Stimulated activated naive CD8-positive, alpha-beta T cell treated with anti-CD3 and anti-CD28 coated beads, Interleukin-15, Interleukin-2, amounts not matched to agents 100 ng/mL and 50 ng/mL, for 24 hours (primary cell): ENCODE data around the gene KLHDC8A.
A peak's percentile ranks its signal among the peaks of the same experiment; 100 is the strongest.

Experiments used
- H3K27ac Mint-ChIP-seq: one replicate; pipeline ENCODE4 v1.8.0; 2021; ENCODE audit warnings: mild to moderate bottlenecking, mixed read lengths
- H3K27me3 Mint-ChIP-seq: one replicate; pipeline ENCODE4 v1.8.0; 2021; ENCODE audit warnings: mixed read lengths
- H3K36me3 Mint-ChIP-seq: one replicate; pipeline ENCODE4 v1.8.0; 2021; ENCODE audit warnings: low read depth, mixed read lengths
- H3K4me1 Mint-ChIP-seq: one replicate; pipeline ENCODE4 v1.8.0; 2021; ENCODE audit warnings: low read depth, mixed read lengths
- H3K4me3 Mint-ChIP-seq: one replicate; pipeline ENCODE4 v1.8.0; 2021; ENCODE audit warnings: mild to moderate bottlenecking, mixed read lengths
- H3K9me3 Mint-ChIP-seq: one replicate; pipeline ENCODE4 v1.8.0; 2021; ENCODE audit warnings: mixed read lengths

Gene KLHDC8A

DNA sequence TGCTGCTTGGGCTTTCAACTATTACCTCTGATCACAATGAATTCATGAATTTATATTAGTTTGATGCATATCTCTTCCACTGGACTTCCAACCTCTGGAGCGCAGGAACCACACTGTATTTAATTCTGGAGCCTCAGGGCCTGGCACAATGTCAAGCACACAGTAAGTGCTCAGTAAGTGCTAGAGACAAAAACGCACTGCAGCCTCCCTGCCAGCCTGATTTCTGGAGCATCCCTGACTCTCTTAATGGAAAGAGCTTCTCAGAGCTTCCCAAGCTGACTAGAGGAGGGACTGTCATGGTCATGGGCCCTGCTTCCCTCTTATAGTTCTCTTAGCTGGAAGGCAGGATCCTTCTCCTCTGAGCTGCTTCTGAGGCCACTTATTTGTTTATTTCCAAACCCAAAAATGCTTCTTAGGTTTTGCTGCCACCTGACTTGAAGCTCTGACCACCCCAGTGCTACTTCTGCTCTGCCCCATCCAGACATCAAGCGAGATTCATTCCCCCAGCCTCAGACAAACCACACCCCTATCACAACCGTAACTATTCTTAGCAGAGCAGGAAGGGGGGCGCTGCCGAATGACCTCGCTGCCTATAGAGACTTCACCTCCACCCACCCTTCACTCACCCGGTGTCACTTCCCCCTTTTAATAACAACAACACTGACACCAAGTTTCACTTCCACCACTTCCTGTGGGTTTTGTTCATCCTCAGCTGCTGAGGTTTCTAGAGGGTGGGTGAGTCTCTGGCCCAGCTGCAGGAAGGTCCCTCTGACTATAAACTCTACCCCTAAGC is 68.8 kb downstream of the KLHDC8A start:
- Mint-ChIP-seq H3K4me1 (peaks cover 85% of the 10 kb centered on the region), H3K36me3 (peaks cover 3% of the 10 kb centered on the region), H3K27ac (peak overlapping the region; percentile 85), H3K9me3 (no peaks in the 10 kb centered on the region), H3K27me3 (no peaks in the 10 kb centered on the region), H3K4me3 (peak overlapping the region; percentile 69)

DNA sequence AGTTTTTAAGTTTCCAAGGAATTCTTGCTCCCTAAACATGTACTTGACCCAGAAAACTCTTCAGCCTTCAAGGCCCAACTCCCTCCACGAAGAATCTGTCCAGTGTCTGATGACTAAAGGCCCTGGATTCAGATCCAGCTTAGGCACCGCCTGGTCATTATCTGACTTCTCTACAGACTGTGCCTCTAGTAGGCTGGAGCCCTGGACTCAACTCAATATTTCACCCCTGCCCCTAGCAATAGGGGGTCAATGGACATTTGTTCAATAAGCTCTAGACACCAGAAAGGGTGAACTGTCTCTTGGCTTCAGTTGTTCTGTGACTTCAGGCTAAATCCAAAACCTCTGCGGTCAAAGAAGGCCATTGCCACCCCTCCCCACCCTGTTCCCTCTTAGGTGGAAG is 69.6 kb downstream of the KLHDC8A start:
- H3K4me1 Mint-ChIP-seq: peaks cover 90% of the 10 kb centered on the region
- H3K36me3 Mint-ChIP-seq: peaks cover 3% of the 10 kb centered on the region
- peak overlapping the region; percentile 90 for H3K27ac Mint-ChIP-seq
- H3K4me3 Mint-ChIP-seq: no peak overlapping the region
- no peaks in the 10 kb centered on the region for H3K9me3 Mint-ChIP-seq
- no peaks in the 10 kb centered on the region for H3K27me3 Mint-ChIP-seq

DNA sequence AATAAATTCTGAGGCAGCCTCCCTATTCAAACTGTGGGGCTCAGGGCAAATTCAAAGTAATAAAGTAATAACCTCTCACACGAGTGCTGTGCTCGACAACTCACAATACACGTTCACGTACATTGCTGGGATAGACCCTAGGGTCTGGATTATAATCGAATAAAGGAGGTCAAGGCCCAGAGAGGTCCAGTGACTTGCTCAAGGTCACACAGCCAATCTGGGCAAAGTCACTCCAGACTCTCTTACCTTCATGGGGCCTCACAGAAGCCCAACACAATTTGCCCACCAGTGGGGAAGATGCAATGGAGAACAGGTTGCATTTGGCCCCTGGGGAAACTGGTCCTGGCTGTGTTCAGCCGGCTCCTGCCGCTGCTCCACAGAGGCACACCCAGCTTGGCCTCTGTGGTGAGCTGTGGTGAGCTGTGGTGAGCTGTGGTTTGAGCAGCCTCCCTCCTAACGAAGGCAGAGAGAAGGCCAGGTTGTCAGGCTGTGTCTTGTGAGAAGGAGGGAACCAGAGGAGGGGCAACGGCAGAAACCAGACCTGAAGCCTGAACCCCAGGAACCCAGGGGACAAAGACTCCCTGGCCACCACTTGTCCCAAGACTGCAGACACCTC is 70.3 kb downstream of the KLHDC8A start:
- H3K36me3 Mint-ChIP-seq: peaks cover 3% of the 10 kb centered on the region
- no peaks in the 10 kb centered on the region for H3K9me3 Mint-ChIP-seq
- peaks cover 83% of the 10 kb centered on the region for H3K4me1 Mint-ChIP-seq
- no peaks in the 10 kb centered on the region for H3K27me3 Mint-ChIP-seq
- peak overlapping the region; percentile 90 for H3K27ac Mint-ChIP-seq
- peak overlapping the region; percentile 77 for H3K4me3 Mint-ChIP-seq
